Muscle layer of colon (tissue), 2 donors: ENCODE results near the gene ARID4B.
"Not testable (repeated sequence)": the region's sequence is repeated elsewhere in the genome, so short reads cannot be mapped to it uniquely, and the experiment has no call there.

Experiments
- H3K27ac ChIP-seq: one replicate; pipeline ENCODE4 v1.7.0; 2013; ENCODE audit warnings: low read depth, mild to moderate bottlenecking, low read length, moderate library complexity
- H3K27me3 ChIP-seq, 2 donors: one replicate each; pipeline ENCODE4 v1.7.0; 2013; ENCODE audit warnings: low read length in 2 of 2, mild to moderate bottlenecking in 2 of 2; ENCODE audit not compliant: insufficient read depth in 2 of 2, control insufficient read depth in 1 of 2
- H3K36me3 ChIP-seq: one replicate; pipeline ENCODE4 v1.7.0; 2013; ENCODE audit warnings: mild to moderate bottlenecking, low read length; ENCODE audit not compliant: insufficient read depth
- H3K4me1 ChIP-seq: one replicate; pipeline ENCODE4 v1.7.0; 2013; ENCODE audit warnings: mild to moderate bottlenecking, low read length; ENCODE audit not compliant: insufficient read depth
- H3K4me3 ChIP-seq, 2 donors: one replicate each; pipeline ENCODE4 v1.7.0; 2013; ENCODE audit warnings: low read length in 2 of 2, low read depth in 1 of 2, mild to moderate bottlenecking in 1 of 2, moderate library complexity in 1 of 2
- H3K9ac ChIP-seq: one replicate; pipeline ENCODE4 v1.7.0; 2013; ENCODE audit warnings: low read length
- H3K9me3 ChIP-seq: one replicate; pipeline ENCODE4 v1.7.0; 2013; ENCODE audit warnings: mild to moderate bottlenecking, low read length
- donor health status: abdominal sarcoma.
- donor health status: Adenocarcinoma of cecum.

The ARID4B gene

DNA sequence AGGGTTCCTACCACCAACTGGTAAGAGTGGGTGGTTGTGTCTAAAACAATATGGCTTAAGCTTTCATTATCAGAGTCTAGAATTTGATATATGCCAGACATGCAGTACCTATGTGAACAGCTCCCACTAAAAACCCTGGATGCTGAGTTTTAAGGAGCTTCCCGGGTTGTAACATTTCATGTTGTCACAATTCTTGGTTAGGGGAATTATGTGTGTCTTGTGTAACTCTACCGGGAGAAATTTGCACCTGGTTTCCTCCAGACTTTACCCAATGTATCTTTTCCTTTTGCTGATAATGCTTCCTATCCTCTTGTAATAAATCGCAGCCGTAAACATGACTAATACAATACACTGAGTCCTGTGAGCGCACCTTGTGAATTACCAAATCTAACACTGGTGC lies 48.3 kb downstream of the ARID4B start:
- H3K9me3 ChIP-seq = no peaks in the 10 kb centered on the region
- no peak overlapping the region for H3K9ac ChIP-seq
- H3K36me3 ChIP-seq = no peaks in the 10 kb centered on the region
- no peak overlapping the region for H3K27ac ChIP-seq
- H3K4me3 ChIP-seq = no peak overlapping the region
- peaks cover 22% of the 10 kb centered on the region for H3K4me1 ChIP-seq
- no peaks in the 10 kb centered on the region for H3K27me3 ChIP-seq

DNA sequence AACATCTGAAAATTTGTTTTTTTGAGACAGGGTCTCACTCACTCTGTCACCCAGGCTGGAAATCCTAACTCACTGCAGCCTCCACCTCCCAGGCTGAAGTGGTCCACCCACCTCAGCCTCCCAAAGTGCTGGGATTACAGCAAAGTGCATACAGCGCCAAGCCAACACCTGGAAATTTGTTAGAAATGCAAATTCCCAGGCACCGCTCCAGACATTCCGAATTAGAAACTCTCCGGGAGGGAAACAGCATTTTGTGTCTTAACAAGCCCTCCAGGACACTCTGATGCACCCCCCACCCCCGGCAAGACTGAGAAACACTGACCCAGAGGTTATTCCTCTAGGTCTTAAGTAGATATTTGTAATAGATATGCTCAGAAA lies 49.1 kb downstream of the ARID4B start:
- no peak overlapping the region for H3K4me3 ChIP-seq
- H3K36me3 ChIP-seq = no peaks in the 10 kb centered on the region
- no peaks in the 10 kb centered on the region for H3K9me3 ChIP-seq
- peaks cover 24% of the 10 kb centered on the region for H3K4me1 ChIP-seq
- H3K27ac ChIP-seq = no peak overlapping the region
- H3K9ac ChIP-seq = no peak overlapping the region
- H3K27me3 ChIP-seq = no peaks in the 10 kb centered on the region

DNA sequence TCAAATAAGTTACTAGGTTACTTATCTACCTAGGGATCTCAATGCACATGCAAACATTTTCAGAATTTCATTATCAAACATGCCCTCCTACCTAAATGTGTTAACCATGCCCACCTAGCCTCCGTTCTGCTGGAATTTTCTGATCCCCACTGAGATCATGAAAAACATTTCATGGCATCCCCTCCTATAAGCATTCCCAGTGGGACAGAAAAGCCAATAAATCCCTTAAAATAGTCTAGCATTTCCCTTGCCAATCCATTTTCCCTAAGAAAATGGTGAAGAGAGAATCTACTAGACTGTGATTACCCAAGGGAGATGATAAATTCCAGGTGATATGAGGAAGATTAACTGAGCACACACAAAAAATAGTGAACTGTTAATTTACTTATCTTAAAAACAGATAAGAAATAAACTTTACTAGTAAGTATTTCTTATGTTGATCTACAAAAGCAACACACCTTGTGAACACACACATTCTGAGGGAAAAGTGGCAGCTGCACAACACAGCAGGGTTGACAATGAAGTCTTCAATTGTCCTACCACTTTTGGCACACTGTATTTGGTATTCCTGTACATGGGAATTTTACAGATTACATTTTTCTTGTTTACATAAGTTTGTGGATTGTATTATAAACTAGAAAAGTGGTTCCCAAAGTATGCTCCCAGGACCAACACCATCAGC lies 49.6 kb downstream of the ARID4B start:
- Histone ChIP-seq H3K27me3 (no peaks in the 10 kb centered on the region), H3K9me3 (no peaks in the 10 kb centered on the region), H3K4me3 (no peak overlapping the region), H3K27ac (no peak overlapping the region), H3K9ac (no peak overlapping the region), H3K4me1 (peaks cover 29% of the 10 kb centered on the region), H3K36me3 (no peaks in the 10 kb centered on the region)

DNA sequence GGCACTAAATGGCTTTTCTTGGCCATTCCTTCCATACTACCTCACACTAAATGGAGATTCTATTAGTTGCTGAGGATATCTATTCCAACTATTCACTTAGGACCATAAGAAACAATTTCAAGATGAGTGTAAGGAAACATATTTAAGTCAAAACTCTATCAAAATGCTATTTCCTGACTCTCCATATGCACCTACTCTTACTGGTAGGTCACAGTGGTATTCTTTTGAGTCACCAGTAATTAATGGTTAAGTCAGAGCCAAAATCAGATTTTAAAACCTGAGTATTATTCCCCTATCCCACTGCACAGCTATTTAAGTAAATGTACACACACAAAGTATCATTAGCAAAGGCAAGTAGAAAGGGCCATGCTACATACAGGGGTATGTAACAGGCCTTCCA lies 50.3 kb downstream of the ARID4B start:
- peaks cover 29% of the 10 kb centered on the region for H3K4me1 ChIP-seq
- H3K27ac ChIP-seq = no peak overlapping the region
- no peaks in the 10 kb centered on the region for H3K27me3 ChIP-seq
- no peak overlapping the region for H3K4me3 ChIP-seq
- H3K9ac ChIP-seq = no peak overlapping the region
- H3K36me3 ChIP-seq = no peaks in the 10 kb centered on the region
- no peaks in the 10 kb centered on the region for H3K9me3 ChIP-seq

DNA sequence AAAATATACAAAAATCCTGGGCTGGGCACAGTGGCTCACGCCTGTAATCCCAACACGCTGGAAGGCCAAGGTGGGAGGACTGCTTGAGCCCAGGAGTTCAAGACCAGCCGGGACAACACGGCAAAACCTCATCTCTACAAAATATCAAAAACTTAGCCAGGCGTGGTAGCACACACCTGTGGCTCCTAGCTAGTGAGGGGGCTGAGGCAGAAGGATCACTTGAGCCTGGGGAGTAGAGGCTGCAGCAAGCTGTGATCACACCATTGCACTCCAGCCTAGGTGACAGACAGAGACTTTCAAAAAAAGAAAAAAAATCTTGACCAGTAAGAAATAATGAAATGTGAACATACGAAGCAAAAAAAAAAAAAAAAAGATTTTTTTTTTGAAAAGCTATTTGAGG lies 52.1 kb downstream of the ARID4B start:
- no peak overlapping the region for H3K9ac ChIP-seq
- no peak overlapping the region for H3K27ac ChIP-seq
- no peaks in the 10 kb centered on the region for H3K36me3 ChIP-seq
- H3K4me3 ChIP-seq = no peak overlapping the region
- H3K27me3 ChIP-seq = no peaks in the 10 kb centered on the region
- no peaks in the 10 kb centered on the region for H3K9me3 ChIP-seq
- H3K4me1 ChIP-seq = peaks cover 32% of the 10 kb centered on the region

DNA sequence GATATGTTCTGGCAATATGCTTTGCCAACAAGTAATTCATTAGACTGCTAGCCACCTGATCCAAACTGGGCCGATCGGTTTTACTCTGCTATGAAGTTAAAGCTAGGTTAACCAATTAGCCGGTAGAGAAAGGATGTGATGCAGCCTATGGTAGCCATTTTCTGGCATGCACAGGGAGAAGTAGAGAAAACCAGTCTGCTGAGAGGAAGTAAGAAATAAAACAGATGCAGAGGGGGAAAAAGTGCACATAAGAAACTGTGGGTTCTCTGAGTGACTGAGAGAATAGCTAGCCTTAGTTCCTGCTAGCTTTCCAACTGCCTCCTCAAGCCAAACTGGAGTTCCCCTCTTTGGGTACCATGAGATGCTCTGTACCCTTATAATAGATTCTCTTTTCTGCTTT lies 52.8 kb downstream of the ARID4B start:
- peaks cover 38% of the 10 kb centered on the region for H3K4me1 ChIP-seq
- no peak overlapping the region for H3K4me3 ChIP-seq
- H3K36me3 ChIP-seq = no peaks in the 10 kb centered on the region
- H3K27me3 ChIP-seq = no peaks in the 10 kb centered on the region
- H3K9me3 ChIP-seq = no peaks in the 10 kb centered on the region
- H3K9ac ChIP-seq = no peak overlapping the region
- no peak overlapping the region for H3K27ac ChIP-seq

DNA sequence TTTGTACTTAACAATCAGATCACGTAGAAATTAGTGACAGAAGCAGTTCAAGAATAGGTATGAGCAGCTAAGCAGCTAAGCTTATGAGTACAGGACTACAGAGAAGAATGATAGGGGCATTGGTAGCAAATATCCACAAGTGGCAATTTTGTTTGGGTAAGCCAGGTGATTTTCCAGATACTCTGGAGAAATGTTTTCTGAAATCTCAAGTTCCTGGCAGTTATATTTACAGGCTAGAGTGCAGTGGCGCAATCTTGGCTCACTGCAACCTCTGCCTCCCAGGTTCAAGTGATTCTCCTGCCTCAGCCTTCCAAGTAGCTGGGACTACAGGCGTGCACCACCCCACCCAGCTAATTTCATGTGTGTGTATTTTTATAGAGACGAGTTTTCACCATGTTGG lies 55.1 kb downstream of the ARID4B start:
- Histone ChIP-seq H3K4me3 (no peak overlapping the region), H3K9me3 (no peaks in the 10 kb centered on the region), H3K4me1 (peaks cover 26% of the 10 kb centered on the region), H3K27me3 (no peaks in the 10 kb centered on the region), H3K27ac (no peak overlapping the region), H3K9ac (no peak overlapping the region), H3K36me3 (no peaks in the 10 kb centered on the region)

DNA sequence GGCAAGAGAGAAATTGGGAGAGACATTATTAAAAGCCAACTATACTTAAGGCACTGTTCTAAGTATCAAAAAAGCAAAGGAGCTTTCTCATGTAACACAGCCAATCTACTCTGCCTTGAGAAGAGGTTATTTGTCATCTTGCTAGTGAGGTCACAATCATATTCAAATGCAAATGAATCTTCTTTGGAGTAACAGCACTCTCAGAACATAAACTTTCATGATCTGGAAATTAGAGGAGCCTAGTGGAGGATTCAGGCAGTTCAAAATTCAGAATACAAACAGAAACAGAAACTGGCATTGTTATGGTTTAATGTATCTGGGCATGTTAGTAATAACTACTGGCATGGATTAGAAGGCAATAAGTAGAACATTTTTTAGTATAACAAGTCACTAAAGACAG lies 57.4 kb downstream of the ARID4B start:
- no peak overlapping the region for H3K4me3 ChIP-seq
- no peaks in the 10 kb centered on the region for H3K9me3 ChIP-seq
- H3K36me3 ChIP-seq = no peaks in the 10 kb centered on the region
- no peak overlapping the region for H3K27ac ChIP-seq
- peaks cover 38% of the 10 kb centered on the region for H3K4me1 ChIP-seq
- no peaks in the 10 kb centered on the region for H3K27me3 ChIP-seq
- H3K9ac ChIP-seq = no peak overlapping the region

DNA sequence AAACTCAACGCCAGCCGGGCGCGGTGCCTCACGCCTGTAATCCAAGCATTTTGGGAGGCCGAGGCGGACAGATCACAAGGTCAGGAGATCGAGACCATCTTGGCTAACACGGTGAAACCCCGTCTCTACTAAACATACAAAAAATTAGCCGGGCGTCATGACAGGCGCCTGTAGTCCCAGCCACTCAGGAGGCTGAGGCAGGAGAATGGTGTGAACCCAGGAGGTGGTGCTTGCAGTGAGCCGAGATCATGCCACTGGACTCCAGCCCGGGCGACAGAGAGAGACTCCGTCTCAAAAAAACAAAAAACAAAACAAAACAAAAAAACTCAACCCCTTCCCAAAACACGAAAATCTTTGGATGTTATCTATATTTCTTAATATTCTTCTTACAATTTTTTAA lies 58.0 kb downstream of the ARID4B start:
- H3K27ac ChIP-seq, H3K9me3 ChIP-seq, H3K4me3 ChIP-seq, H3K27me3 ChIP-seq, H3K36me3 ChIP-seq, H3K9ac ChIP-seq: not testable (repeated sequence)
- H3K4me1 ChIP-seq = peaks cover 36% of the 10 kb centered on the region

DNA sequence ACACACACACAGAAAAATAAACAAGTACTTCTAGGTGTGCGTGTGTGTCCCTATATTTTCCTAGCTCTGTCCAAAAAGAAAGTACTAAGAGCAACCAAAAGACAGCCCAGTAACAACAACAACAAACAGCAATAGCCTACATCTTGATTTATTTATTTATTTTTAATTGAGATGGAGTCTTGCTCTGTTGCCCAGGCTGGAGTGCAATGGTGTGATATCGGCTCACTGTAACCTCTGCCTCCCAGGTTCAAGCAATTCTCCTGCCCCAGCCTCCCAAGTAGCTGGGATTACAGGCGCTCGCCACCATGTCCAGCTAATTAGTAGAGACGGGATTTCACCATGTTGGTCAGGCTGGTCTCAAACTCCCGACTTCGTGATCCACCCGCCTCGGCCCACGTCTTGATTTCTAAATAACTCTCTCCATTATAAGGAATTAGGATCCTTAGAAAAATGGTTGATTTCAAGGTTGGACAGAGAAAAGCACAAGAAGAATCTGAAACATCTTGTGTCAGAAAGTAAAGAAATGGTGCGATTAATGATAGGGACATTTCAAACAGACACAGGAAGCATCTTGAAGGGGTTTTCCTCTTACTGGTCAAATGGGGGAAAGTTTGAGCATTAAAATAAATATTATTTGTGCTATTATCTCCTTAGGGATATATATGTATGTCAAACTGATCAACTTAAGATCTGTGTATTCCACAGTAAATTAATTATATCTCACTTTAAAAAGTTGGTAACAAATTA lies 59.4 kb downstream of the ARID4B start:
- no peaks in the 10 kb centered on the region for H3K36me3 ChIP-seq
- peaks cover 26% of the 10 kb centered on the region for H3K4me1 ChIP-seq
- no peak overlapping the region for H3K9ac ChIP-seq
- H3K27me3 ChIP-seq = no peaks in the 10 kb centered on the region
- H3K9me3 ChIP-seq = no peaks in the 10 kb centered on the region
- H3K27ac ChIP-seq = no peak overlapping the region
- H3K4me3 ChIP-seq = no peak overlapping the region

DNA sequence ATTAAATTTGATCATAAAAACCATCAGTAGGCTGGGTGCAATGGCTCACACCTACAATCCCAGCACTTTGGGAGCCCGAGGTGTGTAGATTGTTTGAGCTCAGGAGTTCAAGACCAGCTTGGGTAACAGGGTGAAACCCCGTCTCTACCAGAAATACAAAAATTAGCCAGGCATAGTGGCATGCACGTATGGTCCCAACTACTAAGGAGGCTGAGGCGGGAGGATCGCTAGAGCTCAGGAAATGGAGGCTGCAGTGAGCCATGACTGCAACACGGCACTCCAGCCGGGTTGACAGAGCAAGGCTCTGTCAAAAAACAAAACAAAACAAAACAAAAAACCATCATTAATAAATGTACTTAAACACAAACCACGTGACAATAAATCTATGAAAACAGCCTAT lies 61.0 kb downstream of the ARID4B start:
- no peaks in the 10 kb centered on the region for H3K9me3 ChIP-seq
- no peak overlapping the region for H3K27ac ChIP-seq
- no peak overlapping the region for H3K4me3 ChIP-seq
- peaks cover 24% of the 10 kb centered on the region for H3K4me1 ChIP-seq
- H3K36me3 ChIP-seq = no peaks in the 10 kb centered on the region
- no peaks in the 10 kb centered on the region for H3K27me3 ChIP-seq
- H3K9ac ChIP-seq = no peak overlapping the region

DNA sequence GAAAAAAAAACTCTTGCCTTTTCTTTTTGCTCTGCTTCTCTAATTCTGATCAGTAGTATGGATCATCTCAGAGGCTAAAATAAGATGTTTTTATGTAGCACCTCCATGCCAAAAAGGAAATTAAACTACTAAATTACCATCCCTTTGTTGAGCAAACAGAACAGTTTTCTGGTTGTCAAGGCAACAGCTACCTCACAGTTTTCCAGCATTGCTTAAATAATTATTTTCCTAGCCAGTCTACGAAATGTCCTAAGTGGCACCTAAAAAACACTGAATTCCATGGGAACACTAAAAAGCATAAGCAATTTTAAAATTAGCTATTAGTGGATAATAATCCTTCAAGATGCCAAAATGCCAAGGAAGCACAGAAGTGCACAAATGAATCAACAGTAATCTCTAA lies 61.7 kb downstream of the ARID4B start:
- Histone ChIP-seq H3K27ac (no peak overlapping the region), H3K4me1 (peaks cover 27% of the 10 kb centered on the region), H3K4me3 (no peak overlapping the region), H3K36me3 (no peaks in the 10 kb centered on the region), H3K9me3 (no peaks in the 10 kb centered on the region), H3K9ac (no peak overlapping the region), H3K27me3 (no peaks in the 10 kb centered on the region)
